Activated CD4-positive, CD25-positive, alpha-beta regulatory T cell treated with anti-CD3 and anti-CD28 coated beads, Interleukin-2, amount 50 U/mL, for 72 hours (primary cell): ENCODE results near the gene TSSK6.
A peak's percentile ranks its signal among the peaks of the same experiment; 100 is the strongest.

Source experiments
- DNase-seq: peaks from one replicate; pipeline ENCODE4 v3.0.0; 2021

Gene TSSK6

GRCh38 chr19:19502808-19503602 lies 12.3 kb downstream of the TSSK6 start:
- no peak for DNase-seq

- DNase-seq = no peak
Measured at GRCh38 chr19:19502281-19502680, 13.1 kb downstream of the TSSK6 start.

GRCh38 chr19:19501798-19502197 lies 13.6 kb downstream of the TSSK6 start:
- DNase-seq = no peak

GRCh38 chr19:19500975-19501644 lies 14.2 kb downstream of the TSSK6 start:
- DNase-seq = no peak

GRCh38 chr19:19499272-19499995 lies 15.9 kb downstream of the TSSK6 start:
- no peak for DNase-seq

GRCh38 chr19:19498255-19498991 lies 16.9 kb downstream of the TSSK6 start:
- no peak for DNase-seq

GRCh38 chr19:19495614-19496603 lies 19.4 kb downstream of the TSSK6 start:
- DNase-seq = no peak

- no peak for DNase-seq
Measured at GRCh38 chr19:19493841-19494546, 21.4 kb downstream of the TSSK6 start.

GRCh38 chr19:19492026-19492610 lies 23.2 kb downstream of the TSSK6 start:
- DNase-seq = no peak

GRCh38 chr19:19491321-19492025 lies 23.9 kb downstream of the TSSK6 start:
- DNase-seq = no peak

- DNase-seq = peak; percentile 75
Measured at GRCh38 chr19:19490214-19490968, 25.0 kb downstream of the TSSK6 start.

- DNase-seq = no peak
Measured at GRCh38 chr19:19489804-19490204, 25.5 kb downstream of the TSSK6 start.

- DNase-seq = peak; percentile 80
Measured at GRCh38 chr19:19488875-19489690, 26.3 kb downstream of the TSSK6 start.

- no peak for DNase-seq
Measured at GRCh38 chr19:19487950-19488874, 27.1 kb downstream of the TSSK6 start.

GRCh38 chr19:19487077-19487949 lies 28.0 kb downstream of the TSSK6 start:
- DNase-seq = no peak
